ENCODE measurements around the gene ACVR1. TPM values are rescaled to one million over a fixed set of nuclear protein-coding genes. Genes with fewer than 3 reads are reported as not detected.

The ACVR1 gene
- total RNA-seq = 38.5 and 41.3 TPM in 2 replicates

DNA sequence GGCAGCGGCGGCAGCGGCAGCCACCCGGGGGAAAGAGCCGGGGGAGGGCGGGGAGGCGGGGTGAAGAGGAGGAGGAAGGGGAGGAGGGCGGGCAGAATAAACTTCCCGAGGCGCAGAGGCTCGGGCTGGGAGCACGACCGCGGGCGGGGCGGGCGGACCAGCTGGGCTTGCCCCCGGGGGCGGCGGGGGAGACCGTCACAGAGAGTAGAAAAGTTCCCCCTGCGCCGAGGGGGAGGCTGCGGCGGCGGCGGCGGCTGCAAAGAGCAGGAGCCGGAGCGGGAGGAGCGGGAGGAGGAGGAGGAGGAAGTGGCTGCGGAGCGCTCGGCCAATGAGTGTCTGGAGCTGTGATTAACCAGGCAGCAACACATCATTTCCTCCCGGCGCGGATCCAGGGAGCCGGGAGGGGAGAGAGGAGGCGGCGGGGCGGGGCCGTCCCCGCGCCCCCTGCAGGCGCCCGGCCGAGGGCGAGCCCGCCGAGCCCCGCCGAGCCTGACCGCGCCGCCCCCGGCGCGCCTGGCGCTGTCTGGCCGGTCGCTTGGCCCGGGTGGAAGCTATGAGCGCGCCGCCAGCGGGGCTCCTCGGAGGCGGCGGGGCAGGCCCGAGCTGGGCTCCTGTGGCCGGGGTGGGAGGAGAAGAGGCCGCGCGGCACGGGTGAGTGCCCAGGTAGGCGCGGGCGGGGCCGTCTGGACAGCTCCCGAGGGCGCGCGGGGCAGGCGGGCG is at the start of gene ACVR1:
Gene ACVR1, minus strand, starts transcription at position 265 of the 720 bp plus-strand sequence. CDS start 76,837 bp downstream, outside the sequence.
- intact Hi-C loops (cut with micrococcal nuclease) = loop anchor here (1.0 to 5.0 kb wide), 10 partner anchors 21 to 1836 kb away; partner anchors contain the start of genes ACVR1C, CCDC148, MARCHF7 and PKP4

DNA sequence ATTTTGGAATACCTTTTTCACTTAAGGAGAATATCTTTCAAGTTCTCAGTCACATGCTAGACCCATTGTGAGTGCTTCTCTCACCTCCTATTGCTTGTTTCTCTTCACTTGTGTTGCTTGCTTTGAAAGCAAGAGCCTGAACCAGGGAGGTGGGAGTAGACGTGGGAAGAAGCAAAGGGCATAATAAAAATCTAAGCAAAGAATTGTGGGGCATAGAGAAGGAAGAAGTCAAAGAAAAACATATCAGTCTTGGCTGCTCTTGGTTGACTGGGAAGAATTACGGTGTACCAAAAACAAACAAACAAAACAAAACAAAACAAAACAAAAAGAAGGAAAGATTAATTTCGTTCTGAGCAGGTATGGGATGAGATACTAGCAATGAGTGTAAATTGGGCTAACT is 48.9 kb upstream of the ACVR1 start:
- intact Hi-C loops (cut with micrococcal nuclease) = no loop called here

DNA sequence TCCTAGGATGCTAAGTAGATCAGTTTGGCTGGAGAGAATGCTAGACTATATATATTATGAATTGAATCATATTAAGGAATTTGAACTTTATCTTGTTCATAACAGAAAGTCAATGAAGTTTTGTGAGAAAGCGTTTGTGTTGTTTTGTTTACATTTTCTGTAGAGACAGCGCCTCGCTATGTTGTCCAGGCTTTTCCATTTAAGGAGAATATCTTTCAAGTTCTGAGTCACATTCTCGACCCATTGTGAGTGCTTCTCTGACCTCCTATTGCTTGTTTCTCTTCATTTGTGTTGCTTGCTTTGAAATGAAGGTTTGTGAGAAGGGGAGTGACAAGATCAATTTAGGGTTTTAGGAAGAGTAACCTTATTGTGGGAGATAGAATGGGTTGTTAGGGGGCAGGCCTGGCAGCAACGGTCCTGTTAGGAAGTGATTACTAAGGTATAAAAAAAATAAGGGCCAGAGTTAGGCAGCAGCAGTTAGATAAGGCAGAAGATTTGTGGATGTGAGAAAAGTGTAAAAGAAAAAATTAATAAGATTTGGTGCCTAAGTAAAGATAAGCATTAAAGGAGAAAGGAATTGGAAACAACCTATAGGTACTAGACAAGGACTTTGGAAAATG is 47.6 kb upstream of the ACVR1 start:
- intact Hi-C loops (cut with micrococcal nuclease) = no loop called here

DNA sequence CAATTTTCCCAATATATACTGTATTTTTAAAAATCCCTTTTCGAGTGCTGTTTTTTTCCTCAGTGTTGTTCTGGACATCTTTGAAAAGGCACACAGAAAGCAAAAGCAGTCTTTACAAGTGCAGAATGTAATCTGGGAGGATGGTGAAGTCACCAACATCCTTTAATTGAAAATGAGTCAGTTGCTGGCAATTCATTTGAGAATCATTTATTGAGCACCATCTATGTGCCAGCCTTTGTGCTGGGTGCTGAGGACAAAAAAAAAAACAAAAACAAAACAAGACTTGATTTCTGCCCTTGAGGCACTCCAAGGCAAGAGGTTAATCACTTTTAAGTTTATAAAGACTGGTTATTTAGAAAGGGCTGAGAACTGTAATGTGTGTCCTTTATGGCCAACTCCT is 46.7 kb upstream of the ACVR1 start:
- intact Hi-C loops (cut with micrococcal nuclease) = no loop called here

DNA sequence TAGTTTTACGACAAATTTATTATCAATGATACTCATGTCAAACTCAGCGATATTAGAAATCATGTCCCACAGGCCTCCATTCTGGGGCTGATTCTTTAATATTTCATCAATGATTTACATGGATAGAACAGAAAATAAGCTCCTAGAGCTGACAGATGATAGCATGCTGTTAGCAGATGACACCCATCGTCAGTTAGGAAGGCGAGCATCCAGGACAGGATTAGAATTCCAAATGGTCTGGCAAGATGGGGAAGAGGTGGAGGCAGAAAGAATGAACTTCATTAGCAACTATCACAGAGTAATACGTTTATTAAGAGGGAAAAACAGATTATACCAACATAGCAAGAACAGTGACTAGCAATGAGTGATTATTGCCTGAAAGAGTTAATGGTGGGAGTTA is 46.2 kb upstream of the ACVR1 start:
- intact Hi-C loops (cut with micrococcal nuclease) = no loop called here

DNA sequence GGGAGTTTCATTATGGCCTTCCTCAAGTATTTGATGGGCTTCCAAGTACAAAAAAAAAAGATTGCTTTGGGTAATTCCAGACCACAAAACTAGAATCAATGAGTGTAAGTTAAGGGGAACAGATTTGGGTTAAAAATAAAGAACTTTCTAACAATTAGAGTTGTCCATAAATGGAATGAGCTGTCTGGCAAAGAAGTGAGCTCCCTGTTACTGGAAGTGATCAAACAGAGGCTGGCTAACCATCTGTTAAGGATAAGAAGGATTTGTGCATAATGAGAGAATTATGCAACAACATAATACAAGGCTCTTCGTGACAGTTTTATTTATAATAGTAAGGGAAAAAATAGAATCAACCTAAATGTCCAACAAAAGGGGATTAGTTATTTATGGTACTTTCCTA is 44.6 kb upstream of the ACVR1 start:
- intact Hi-C loops (cut with micrococcal nuclease) = no loop called here

DNA sequence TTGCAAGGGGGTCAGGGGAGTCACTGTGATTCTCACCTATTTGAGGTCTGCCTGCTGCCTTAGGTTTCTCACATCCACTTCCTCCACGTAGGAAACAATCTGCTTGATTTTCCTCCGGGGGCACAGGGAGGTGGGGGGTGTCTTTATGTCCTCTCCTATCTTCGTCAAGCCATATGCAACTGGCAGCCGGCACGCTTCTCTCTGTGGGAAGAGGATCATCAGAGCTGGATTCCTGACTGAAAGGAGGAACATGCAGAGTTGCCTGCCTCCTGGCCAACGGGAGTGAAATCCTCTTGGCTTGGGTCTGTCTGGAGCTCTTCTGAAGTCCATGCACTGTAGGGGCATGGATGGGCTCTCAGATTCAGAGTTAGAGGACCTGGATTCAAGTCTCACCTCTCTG is 43.1 kb upstream of the ACVR1 start:
- intact Hi-C loops (cut with micrococcal nuclease) = no loop called here

DNA sequence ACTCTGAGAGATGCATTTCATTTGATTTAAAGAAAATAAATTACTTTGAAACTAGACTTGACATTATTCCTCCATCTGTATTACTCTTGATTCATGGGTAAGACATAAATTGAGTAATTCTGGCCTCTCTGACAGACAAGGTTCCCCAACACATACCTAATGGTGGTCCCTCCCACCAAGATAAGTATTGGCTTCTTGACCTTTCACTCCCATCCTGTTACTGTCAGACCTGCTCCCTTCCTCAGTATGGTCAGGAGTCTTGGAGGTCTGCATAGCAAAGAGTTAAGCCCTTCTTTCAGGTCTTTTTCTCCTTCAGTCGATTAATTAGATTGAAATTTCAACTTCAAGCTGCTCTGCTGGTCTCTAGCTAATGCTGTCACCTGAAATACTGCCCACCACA is 42.2 kb upstream of the ACVR1 start:
- intact Hi-C loops (cut with micrococcal nuclease) = no loop called here

DNA sequence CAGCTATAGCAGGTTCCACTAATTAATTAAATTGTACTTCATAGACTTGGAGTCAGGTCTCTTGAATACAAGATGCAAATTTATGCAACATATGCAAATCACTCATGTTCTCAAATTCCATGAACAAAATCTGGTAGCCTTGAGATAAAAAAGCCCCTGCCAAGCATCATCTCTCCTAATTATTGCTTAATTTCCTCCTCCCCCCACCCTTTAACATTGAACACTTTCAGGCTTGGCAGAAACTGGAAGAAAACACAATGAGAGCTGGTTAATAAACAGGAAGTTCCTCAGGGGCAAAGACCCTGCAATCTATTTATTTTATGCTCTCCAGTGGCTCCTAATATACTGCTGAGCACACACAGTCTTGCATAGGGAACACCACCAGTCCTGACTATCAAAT is 35.6 kb upstream of the ACVR1 start:
- intact Hi-C loops (cut with micrococcal nuclease) = no loop called here

DNA sequence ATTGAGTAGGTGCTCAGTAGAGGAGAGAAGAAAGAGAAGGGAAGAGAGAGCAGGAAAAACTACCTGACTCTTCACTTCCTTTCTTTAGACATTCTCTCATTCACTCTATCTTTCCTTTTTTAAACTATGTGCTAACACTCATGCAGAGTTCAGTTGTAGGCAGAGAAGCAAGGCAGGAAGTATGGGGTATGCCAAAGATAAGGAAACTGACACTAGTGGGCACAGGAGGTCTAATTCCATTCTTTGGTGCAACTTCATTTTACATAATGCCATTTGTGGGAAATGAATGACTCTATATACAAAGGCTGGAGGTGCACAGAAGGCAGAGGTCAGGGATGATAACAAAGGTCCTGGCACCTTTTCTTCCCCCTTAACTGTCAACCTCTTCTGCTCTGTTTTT is 35.1 kb upstream of the ACVR1 start:
- intact Hi-C loops (cut with micrococcal nuclease) = no loop called here

DNA sequence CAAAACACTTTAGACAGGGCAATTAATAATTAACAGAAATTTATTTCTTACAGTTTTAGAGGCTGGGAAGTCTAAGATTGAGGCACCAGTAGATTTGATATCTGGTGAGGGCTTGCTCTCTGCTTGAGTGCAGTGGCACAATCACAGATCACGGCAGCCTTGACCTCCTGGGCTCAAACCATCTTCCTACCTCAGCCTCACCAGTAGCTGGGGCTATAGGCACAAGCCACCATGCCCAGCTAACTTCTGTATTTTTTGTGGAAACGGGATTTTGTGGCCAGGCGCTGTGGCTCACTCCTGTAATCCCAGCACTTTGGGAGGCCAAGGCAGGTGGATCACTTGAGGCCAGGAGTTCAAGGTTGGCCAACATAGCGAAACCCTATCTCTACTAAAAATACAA is 29.0 kb upstream of the ACVR1 start:
- intact Hi-C loops (cut with micrococcal nuclease) = no loop called here

DNA sequence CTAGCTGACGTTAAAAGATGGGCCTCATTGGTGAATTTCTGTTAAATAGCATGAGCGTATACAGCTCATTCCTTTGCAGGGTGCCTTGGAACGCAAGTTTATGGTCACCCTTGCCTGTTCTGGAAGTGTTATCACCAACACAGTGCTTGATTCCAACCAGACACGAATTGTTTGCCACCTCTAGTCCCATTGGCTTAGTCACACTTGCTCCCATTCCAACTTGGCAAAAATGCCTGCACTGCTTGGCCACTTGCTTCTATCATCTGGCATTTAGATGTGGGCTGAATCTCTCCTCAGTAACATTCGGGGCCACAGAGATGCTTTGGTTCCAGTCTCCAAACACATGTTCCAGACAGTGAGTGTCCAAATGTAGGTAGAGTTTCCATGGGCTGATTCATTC is 27.5 kb upstream of the ACVR1 start:
- intact Hi-C loops (cut with micrococcal nuclease) = loop anchor here (5.0 kb wide), 1 partner anchor 36 kb away; no protein-coding TSS in a partner anchor

DNA sequence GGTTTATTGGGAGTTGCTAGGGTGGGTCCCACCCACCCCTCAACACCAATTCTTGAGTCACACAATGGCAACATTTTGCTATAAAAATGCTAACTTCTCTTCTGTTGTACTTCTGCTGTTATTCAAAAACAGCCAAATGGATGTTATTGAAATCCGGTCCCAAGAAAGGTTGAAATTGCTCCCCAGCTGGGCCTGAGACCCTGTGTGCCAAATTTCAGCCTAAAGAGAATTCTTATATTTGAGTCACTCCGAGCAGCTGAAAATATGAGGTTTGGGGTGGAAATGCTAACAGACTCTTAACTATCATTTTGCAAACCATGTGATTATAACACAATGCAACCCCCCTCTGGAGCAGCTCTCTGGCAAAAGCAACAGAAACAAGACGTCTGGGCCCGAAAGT is 27.0 kb upstream of the ACVR1 start:
- intact Hi-C loops (cut with micrococcal nuclease) = loop anchor here (5.0 kb wide), 1 partner anchor 36 kb away; no protein-coding TSS in a partner anchor

DNA sequence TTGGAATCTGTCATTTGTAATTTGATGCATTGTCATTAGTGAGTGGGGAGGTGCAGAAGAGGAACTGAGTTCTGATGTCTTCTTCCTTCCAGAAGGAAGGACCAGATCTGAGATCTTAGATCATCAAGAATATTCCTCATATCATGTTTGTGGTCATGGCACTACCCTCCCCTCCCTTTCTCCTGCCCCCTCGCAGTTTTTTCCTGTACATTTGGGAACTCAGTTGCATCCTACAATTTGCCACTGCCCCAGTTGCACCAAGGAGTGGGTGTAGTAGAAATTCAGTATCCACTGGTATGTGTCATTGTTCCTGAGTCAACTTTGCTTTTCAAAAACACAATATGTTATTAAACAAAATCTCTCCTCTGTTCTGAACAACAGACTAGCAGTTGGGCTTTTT is 26.6 kb upstream of the ACVR1 start:
- intact Hi-C loops (cut with micrococcal nuclease) = loop anchor here (5.0 kb wide), 1 partner anchor 35 kb away; no protein-coding TSS in a partner anchor

DNA sequence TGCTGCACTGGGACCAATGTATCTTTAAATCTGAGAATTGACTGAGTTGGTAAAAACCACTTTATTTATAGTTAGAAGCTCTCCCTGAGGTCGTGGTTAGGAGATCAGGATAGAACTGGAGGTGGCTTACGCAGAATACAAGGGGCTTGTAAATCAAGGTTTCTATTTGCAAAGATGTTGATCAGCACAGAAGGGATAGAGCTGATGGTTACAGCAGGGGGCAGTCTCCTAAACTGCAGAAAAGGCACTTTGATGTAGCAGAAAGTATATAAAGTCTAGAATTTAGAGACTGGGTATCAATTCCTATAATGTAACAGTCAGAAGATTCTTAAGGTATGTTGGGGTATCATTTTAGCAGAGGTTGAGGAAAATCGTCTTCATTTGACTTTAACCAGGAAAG is 25.2 kb upstream of the ACVR1 start:
- intact Hi-C loops (cut with micrococcal nuclease) = loop anchor here (1.0 to 5.0 kb wide), 2 partner anchors 34 to 109 kb away; no protein-coding TSS in a partner anchor

DNA sequence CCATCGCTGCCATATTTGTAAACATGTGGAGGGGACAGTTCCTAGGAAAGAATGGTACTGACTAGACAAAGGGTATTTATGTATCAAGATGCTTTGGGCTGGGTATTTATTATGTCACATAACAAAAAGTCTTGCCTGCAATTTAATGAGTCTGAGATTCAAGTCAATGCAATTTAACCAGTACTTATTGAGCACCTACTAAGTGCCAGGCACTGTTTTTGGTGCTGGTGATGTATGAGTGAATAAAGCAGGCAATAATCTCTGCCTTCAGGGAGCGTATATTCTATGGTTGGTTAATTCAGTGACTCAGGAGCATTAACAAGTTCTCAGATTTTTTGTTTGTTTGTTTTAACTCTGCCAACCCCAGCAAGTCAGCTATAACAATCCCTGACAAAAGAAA is 24.6 kb upstream of the ACVR1 start:
- intact Hi-C loops (cut with micrococcal nuclease) = loop anchor here (1.0 to 5.0 kb wide), 2 partner anchors 33 to 110 kb away; no protein-coding TSS in a partner anchor

DNA sequence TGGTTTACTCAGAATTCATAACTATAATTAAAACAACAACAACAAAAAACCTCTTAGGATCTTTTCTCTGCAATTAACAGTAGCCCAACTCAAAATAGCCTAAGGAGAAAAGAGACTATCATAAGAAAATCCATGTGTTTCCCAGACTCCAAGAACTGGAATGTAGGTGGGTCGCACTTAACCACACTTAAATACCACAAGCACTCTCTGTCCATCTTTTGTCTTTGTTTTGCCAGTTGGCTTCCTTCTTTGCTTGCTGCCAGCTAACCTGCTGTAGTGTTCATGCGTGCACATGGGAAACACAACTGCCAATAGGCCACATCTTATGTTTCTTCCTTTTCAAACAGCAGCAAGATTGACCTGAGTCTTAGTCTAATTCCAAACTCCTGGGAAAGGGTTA is 24.1 kb upstream of the ACVR1 start:
- intact Hi-C loops (cut with micrococcal nuclease) = loop anchor here (5.0 kb wide), 1 partner anchor 33 kb away; no protein-coding TSS in a partner anchor

DNA sequence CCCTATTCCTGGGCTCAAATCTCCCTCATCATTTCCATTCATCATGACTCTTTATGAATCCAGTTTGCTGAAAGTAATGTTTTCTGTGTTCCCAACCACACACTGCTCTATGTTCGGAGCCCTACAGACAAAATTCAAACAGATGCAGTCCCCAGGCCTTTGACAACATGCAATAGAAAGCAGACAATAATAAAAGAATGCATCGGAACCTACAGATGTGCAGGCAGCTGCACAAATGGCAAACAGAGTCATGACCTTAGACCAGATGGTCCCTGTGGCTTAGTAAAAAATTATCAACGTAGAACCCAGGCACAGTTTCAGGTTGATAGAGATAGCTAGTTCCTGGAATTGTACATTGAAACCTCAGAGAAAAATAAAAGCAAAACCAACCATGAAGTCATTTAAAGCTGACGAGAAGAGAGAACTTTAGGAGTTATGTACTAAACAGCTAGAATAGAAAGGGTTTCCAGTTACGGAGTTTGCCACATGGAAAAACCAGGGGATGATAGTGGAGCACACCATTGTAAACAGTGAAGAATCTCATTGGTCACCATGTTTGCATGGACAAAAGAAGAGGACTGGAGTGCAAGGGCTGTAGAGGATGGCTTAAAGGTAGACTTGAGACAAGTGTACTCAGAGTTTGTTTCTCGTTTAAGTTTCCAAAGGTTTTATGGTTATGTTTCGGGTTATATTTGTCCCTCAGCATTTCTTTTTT is 23.2 kb upstream of the ACVR1 start:
- intact Hi-C loops (cut with micrococcal nuclease) = loop anchor here (1.0 to 5.0 kb wide), 10 partner anchors 115 to 1813 kb away; partner anchors contain the start of genes ERMN, MARCHF7 and WDSUB1

DNA sequence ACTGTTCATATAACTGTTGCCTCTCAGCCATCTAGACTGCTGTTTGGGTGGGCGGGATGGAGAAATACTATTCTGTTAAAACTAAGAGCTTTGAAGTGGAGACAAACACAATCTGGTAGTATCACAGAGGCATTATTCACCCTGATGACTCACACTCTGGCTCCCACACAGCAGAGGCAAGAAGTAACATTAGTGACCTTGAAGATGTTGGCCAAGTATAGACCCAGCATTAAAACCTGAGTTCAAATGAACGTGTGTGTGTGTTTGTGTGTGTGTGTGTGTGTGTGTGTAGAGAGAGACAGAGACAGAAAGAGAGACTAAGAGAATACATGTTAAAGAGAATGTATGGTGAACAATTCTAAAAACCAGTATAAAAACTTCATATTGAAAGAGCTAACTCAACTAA is 22.5 kb upstream of the ACVR1 start:
- intact Hi-C loops (cut with micrococcal nuclease) = loop anchor here (2.0 to 5.0 kb wide), 8 partner anchors 420 to 1814 kb away; partner anchors contain the start of genes ERMN, MARCHF7 and WDSUB1

DNA sequence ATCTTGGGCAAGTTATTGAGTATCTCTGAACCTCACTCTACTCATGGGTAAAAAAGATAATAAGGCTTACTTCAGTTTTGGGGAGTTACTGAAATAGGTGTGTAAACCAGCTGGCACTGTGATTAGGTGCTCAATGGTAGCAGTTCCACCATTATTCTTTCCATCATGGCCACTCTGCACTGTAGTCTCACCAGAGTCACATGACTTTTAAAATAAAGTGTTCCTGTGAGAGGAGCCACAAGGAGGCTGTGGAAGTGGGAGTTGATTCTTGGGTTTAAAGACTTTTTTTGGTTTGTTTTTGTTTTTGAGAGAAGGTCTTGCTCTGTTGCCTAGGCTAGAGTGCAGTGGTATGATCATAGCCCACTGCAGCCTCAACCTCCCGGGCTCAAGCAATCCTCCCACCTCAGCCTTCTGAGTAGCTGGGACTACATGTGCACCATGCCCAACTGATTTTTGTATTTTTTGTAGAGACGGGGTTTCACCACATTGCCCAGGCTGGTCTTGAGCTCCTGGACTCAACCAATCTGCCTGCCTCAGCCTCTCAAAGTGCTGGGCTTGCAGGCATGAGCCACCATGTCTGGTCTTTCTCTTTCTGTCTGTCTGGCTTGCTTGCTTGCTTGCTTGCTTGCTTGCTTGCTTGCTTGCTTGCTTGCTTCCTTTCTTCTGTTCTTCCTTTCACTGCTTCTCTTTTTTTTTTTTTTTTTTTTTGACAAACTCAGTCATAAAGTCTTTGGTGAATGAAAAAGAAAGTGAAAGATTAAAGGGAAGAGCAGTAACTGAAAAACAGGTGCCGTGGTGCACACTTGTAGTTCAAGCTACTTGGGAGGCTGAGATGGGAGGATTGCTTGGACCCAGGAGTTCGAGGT is 21.2 kb upstream of the ACVR1 start:
- intact Hi-C loops (cut with micrococcal nuclease) = loop anchor here (1.0 to 5.0 kb wide), 10 partner anchors 21 to 1815 kb away; partner anchors contain the start of genes ACVR1, CCDC148, ERMN and MARCHF7

All from T-helper 1 cell treated with Interleukin-12 subunit alpha and Interleukin-12 subunit beta and Interleukin-4 antibody, amounts not matched to agents 30 ng/mL and 1 ng/mL, for 36 hours (primary cell).